Choroid plexus epithelial cell (primary cell): ENCODE data around the gene CEP250.
A peak's percentile ranks its signal among the peaks of the same experiment; 100 is the strongest.

Experiments
- DNase-seq: peaks from one replicate; pipeline ENCODE4 v3.0.0-alpha.2; 2010; ENCODE audit warnings: low read depth
- H3K4me3 ChIP-seq: 2 replicates; pipeline ENCODE4 v1.5.1; 2011; ENCODE audit warnings: low read depth, mild to moderate bottlenecking, control low read depth, low read length, moderate library complexity
- CTCF ChIP-seq: conservative IDR thresholded peaks from 2 replicates; pipeline ENCODE4 v1.5.1; 2011; ENCODE audit warnings: low read depth, mild to moderate bottlenecking, control low read depth, inconsistent platforms, low read length, moderate library complexity

The CEP250 gene

GRCh38 chr20:35561671-35562070 is 106.3 kb downstream of the CEP250 start:
- no peak overlapping the region for H3K4me3 ChIP-seq
- TF ChIP-seq CTCF, result no peak
- DNase-seq, result no peak

GRCh38 chr20:35562541-35563110 is 107.2 kb downstream of the CEP250 start:
- DNase-seq, result no peak
- no peak for TF ChIP-seq CTCF
- H3K4me3 ChIP-seq, result no peak overlapping the region

- H3K4me3 ChIP-seq, result no peak overlapping the region
- TF ChIP-seq CTCF, result no peak
- no peak for DNase-seq
Measured at GRCh38 chr20:35563834-35564233, 108.4 kb downstream of the CEP250 start.

GRCh38 chr20:35564905-35565304 is 109.5 kb downstream of the CEP250 start:
- no peak overlapping the region for H3K4me3 ChIP-seq
- no peak for DNase-seq
- TF ChIP-seq CTCF, result no peak

- TF ChIP-seq CTCF, result peak; percentile 33
Measured at GRCh38 chr20:35568645-35569044, 113.2 kb downstream of the CEP250 start.

More at GRCh38 chr20:35568645-35569044, 113.2 kb downstream of the CEP250 start:
- H3K4me3 ChIP-seq, result no peak overlapping the region
- DNase-seq, result no peak
